GM21576 (cell line): Measurements from ENCODE around the gene FNIP2.
"Not testable (repeated sequence)": the region's sequence is repeated elsewhere in the genome, so short reads cannot be mapped to it uniquely, and the experiment has no call there.

Source experiments
- ATAC-seq: cut with Tn5 transposase; IDR thresholded peaks from one replicate; pipeline ENCODE4 v1.9.1; 2021; ENCODE audit warnings: mild to moderate bottlenecking, moderate library complexity; ENCODE audit not compliant: unreplicated experiment

Gene FNIP2

GRCh38 chr4:158812543-158812942 lies 43.7 kb downstream of the FNIP2 start:
- no peak for ATAC-seq

GRCh38 chr4:158813113-158813512 lies 44.3 kb downstream of the FNIP2 start:
- no peak for ATAC-seq

- ATAC-seq, result no peak
Observed at GRCh38 chr4:158814207-158814606, 45.4 kb downstream of the FNIP2 start.

GRCh38 chr4:158814636-158815330 lies 46.0 kb downstream of the FNIP2 start:
- no peak for ATAC-seq

- no peak for ATAC-seq
Observed at GRCh38 chr4:158816955-158817354, 48.1 kb downstream of the FNIP2 start.

GRCh38 chr4:158817562-158818296 lies 48.9 kb downstream of the FNIP2 start:
- ATAC-seq, result no peak

GRCh38 chr4:158818560-158819140 lies 49.8 kb downstream of the FNIP2 start:
- no peak for ATAC-seq

GRCh38 chr4:158819942-158820786 lies 51.3 kb downstream of the FNIP2 start:
- no peak for ATAC-seq

GRCh38 chr4:158821228-158821971 lies 52.6 kb downstream of the FNIP2 start:
- ATAC-seq, result peak; percentile 32

GRCh38 chr4:158822348-158822747 lies 53.5 kb downstream of the FNIP2 start:
- no peak for ATAC-seq

- no peak for ATAC-seq
Observed at GRCh38 chr4:158823461-158823873, 54.6 kb downstream of the FNIP2 start.

- no peak for ATAC-seq
Observed at GRCh38 chr4:158824425-158825274, 55.8 kb downstream of the FNIP2 start.

- no peak for ATAC-seq
Observed at GRCh38 chr4:158825433-158826036, 56.7 kb downstream of the FNIP2 start.

GRCh38 chr4:158826057-158826456 lies 57.2 kb downstream of the FNIP2 start:
- peak; percentile 62 for ATAC-seq

- no peak for ATAC-seq
Observed at GRCh38 chr4:158826882-158827281, 58.1 kb downstream of the FNIP2 start.

- ATAC-seq, result no peak
Observed at GRCh38 chr4:158827543-158827981, 58.7 kb downstream of the FNIP2 start.

- ATAC-seq, result not testable (repeated sequence)
Observed at GRCh38 chr4:158828151-158828550, 59.3 kb downstream of the FNIP2 start.

GRCh38 chr4:158829254-158829653 lies 60.4 kb downstream of the FNIP2 start:
- ATAC-seq, result no peak

GRCh38 chr4:158833602-158834001 lies 64.8 kb downstream of the FNIP2 start:
- no peak for ATAC-seq
